A673 (cell line): ENCODE results near the gene BTNL2. TPM values are rescaled to one million over a fixed set of nuclear protein-coding genes. Genes with fewer than 3 reads are reported as not detected.
"Not testable (repeated sequence)": the region's sequence is repeated elsewhere in the genome, so short reads cannot be mapped to it uniquely, and the experiment has no call there.

Source experiments
- BruUV-seq: library from RNA; stranded (reverse); fragments of 400-500 nt; replicated peaks from 2 replicates; lab custom pipeline; 2021; lab: Mats Ljungman, UMichigan
- CTCF ChIA-PET: fragments of 300-600 bp; sonication (Branson Sonifier 250); formaldehyde crosslinking; loops from one replicate; lab custom pipeline; 2022; ENCODE audit warnings: antibody characterized with exemption; lab: Charles Lee
- POLR2A ChIA-PET: fragments of 300-600 bp; sonication (Branson Sonifier 250); formaldehyde crosslinking; loops from one replicate; lab custom pipeline; 2022; ENCODE audit warnings: antibody characterized with exemption; ENCODE audit not compliant: low non-redundant PET; lab: Charles Lee
- DNase-seq: peaks from one replicate; pipeline ENCODE4 v3.0.0-alpha.2; 2015; ENCODE audit warnings: low spot score
- H3K27ac ChIP-seq: fragments of 200-600 bp; sonication (generic); 2 replicates; pipeline ENCODE4 v1.5.1; 2016; ENCODE audit warnings: mixed run types, low read depth, mild to moderate bottlenecking, mixed read lengths, antibody characterized with exemption, low read length; ENCODE audit not compliant: poor library complexity, severe bottlenecking
- H3K27me3 ChIP-seq: fragments of 200-600 bp; sonication (generic); replicated peaks from 2 replicates; pipeline ENCODE4 v1.6.1; 2017; ENCODE audit warnings: mixed run types, low read depth, mild to moderate bottlenecking, mixed read lengths, antibody characterized with exemption, low read length; ENCODE audit not compliant: insufficient read depth, poor library complexity
- H3K36me3 ChIP-seq: fragments of 200-600 bp; sonication (generic); 2 replicates; pipeline ENCODE4 v1.6.1; 2016; ENCODE audit warnings: mixed run types, mild to moderate bottlenecking, mixed read lengths, antibody characterized with exemption, low read length; ENCODE audit not compliant: insufficient read depth, poor library complexity, severe bottlenecking
- H3K4me1 ChIP-seq: fragments of 200-600 bp; sonication (generic); 2 replicates; pipeline ENCODE4 v1.6.1; 2017; ENCODE audit warnings: mixed run types, mild to moderate bottlenecking, mixed read lengths, antibody characterized with exemption, low read length; ENCODE audit not compliant: insufficient read depth, poor library complexity, severe bottlenecking
- H3K4me3 ChIP-seq: fragments of 200-600 bp; sonication (generic); 2 replicates; pipeline ENCODE4 v1.5.1; 2016; ENCODE audit warnings: low read depth, mixed run types, mild to moderate bottlenecking, mixed read lengths, low read length; ENCODE audit not compliant: poor library complexity, severe bottlenecking
- H3K9me3 ChIP-seq: fragments of 200-600 bp; sonication (generic); 2 replicates; pipeline ENCODE4 v1.6.1; 2016; ENCODE audit warnings: mixed run types, low read depth, mild to moderate bottlenecking, mixed read lengths, antibody characterized with exemption, low read length; ENCODE audit not compliant: poor library complexity, severe bottlenecking
- CTCF ChIP-seq: fragments of 300-800, 200-600 bp; sonication (generic); conservative IDR thresholded peaks from 2 replicates; pipeline ENCODE4 v1.5.1; 2017; ENCODE audit warnings: low read depth, mild to moderate bottlenecking, antibody characterized with exemption, low read length, moderate library complexity, mixed read lengths
- EZH2 ChIP-seq: fragments of 200-600 bp; sonication (generic); IDR thresholded peaks from 2 replicates; pipeline ENCODE4 v1.6.1; 2017; ENCODE audit warnings: borderline replicate concordance, low read depth, mild to moderate bottlenecking, mixed read lengths, antibody characterized with exemption, low read length; ENCODE audit not compliant: poor library complexity, severe bottlenecking
- intact Hi-C: fragments of 100-400 bp; cut with micrococcal nuclease; formaldehyde crosslinking; loops from one replicate; pipeline ENCODE4 v1.10.0; 2022; ENCODE audit not compliant: unreplicated experiment
- total RNA-seq: library from RNA; stranded (reverse); gene quantifications from 2 replicates; pipeline ENCODE4 v1.2.3, GENCODE V29; 2021

The BTNL2 gene
- total RNA-seq, 1 experiment from 2014 or later: not detected

GRCh38 chr6:32436995-32437836 lies 30.2 kb upstream of the BTNL2 start:
- ChIA-PET CTCF (no interaction called here), POLR2A (no interaction called here)
- peaks cover 13% of the 10 kb centered on the region for H3K27me3 ChIP-seq
- no peak for TF ChIP-seq EZH2
- no peak for TF ChIP-seq CTCF
- H3K4me3 ChIP-seq: no peak overlapping the region
- intact Hi-C loops: no loop called here
- no peaks in the 10 kb centered on the region for H3K4me1 ChIP-seq
- H3K9me3 ChIP-seq: no peaks in the 10 kb centered on the region
- no peak for DNase-seq
- no peak overlapping the region for H3K27ac ChIP-seq
- no peaks in the 10 kb centered on the region for H3K36me3 ChIP-seq
- BruUV-seq: no TSS peak

GRCh38 chr6:32436186-32436585 lies 29.2 kb upstream of the BTNL2 start:
- Histone ChIP-seq H3K27me3 (peaks cover 13% of the 10 kb centered on the region), H3K36me3 (no peaks in the 10 kb centered on the region), H3K27ac (no peak overlapping the region), H3K4me3 (no peak overlapping the region), H3K4me1 (no peaks in the 10 kb centered on the region), H3K9me3 (no peaks in the 10 kb centered on the region)
- no peak for DNase-seq
- intact Hi-C loops: no loop called here
- no peak for TF ChIP-seq CTCF
- TF ChIP-seq EZH2: no peak
- BruUV-seq: no TSS peak
- CTCF ChIA-PET: no interaction called here
- POLR2A ChIA-PET: no interaction called here

GRCh38 chr6:32433950-32434349 lies 27.0 kb upstream of the BTNL2 start:
- CTCF ChIA-PET, H3K36me3 ChIP-seq, H3K27ac ChIP-seq, H3K4me1 ChIP-seq, POLR2A ChIA-PET, BruUV-seq, H3K9me3 ChIP-seq, H3K4me3 ChIP-seq, DNase-seq: not testable (repeated sequence)
- intact Hi-C loops: loop anchor here (5.0 kb wide), 1 partner anchor 268 kb away; no protein-coding TSS in a partner anchor
- H3K27me3 ChIP-seq: peaks cover 16% of the 10 kb centered on the region
